GM04504 (cell line): ENCODE measurements around the gene ZNF324.
A peak's percentile ranks its signal among the peaks of the same experiment; 100 is the strongest.
"Not testable (repeated sequence)": the region's sequence is repeated elsewhere in the genome, so short reads cannot be mapped to it uniquely, and the experiment has no call there.

Source experiments
- DNase-seq: peaks from one replicate; pipeline ENCODE4 v3.0.0-alpha.2; 2012; ENCODE audit warnings: low read depth

The ZNF324 gene

DNA sequence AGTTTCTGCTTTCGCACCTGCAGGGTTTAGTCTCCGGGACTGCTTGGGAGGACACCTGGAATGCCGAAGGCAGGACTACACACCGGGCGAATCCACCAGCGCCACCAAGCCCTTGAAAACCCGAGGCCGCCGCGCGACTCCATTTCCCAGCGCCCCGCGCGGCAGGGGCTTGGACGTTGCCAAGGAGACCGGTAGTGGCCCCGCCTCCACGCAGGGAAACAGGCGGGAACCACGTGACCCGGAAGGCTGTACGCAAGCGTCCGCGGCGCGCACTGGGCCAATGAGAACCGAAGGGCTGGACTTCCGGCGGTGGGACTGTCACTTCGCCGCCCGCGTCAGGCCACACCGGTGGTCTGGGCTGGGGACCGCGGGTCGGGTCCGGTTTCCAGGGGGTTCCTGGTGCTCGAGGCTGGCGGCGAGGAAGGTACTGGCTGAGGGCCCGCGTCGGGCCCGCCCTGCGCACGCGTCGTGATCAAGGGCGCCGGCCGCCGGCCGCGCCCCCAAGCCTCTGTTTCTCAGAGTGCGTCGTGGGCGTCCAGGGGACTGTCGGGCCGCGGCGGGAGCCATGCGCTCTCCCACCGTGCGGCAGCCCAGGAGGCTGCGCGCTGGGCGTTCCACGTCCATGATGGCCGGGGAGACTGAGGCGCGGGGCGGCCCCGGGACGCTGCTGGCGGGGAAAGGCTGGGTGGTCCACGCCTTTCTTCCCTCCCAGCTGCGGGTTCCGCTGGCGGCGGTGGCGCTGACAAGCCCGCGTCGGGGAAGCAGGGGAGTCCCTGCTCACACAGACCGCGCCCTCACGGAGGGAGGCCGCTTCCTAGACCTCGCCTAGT, at the start of gene ZNF324:
ZNF324 (plus strand) TSS at position 321 of the 830 bp plus-strand sequence. CDS start 2,106 bp downstream, outside the sequence.
- DNase-seq: peak; percentile 86

DNA sequence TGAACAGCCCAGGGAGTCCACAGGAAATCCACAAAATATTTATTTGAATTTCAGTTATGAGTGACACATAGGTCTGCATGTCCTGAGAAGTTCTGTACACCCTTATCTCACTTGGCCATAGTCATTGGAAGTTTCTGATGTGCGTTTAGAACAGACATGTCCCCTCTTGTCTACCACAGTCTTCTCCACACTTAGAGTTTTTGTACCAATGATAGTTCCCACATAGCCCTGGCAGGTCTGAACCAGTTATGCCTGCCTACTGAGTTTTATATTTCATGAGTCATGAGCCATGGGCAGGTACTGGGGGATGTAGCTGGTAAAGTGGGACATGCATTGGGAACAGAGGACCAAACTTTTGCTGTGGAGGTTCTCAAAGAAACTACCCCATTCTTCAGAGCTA, 38.3 kb upstream of the ZNF324 start:
- no peak for DNase-seq

DNA sequence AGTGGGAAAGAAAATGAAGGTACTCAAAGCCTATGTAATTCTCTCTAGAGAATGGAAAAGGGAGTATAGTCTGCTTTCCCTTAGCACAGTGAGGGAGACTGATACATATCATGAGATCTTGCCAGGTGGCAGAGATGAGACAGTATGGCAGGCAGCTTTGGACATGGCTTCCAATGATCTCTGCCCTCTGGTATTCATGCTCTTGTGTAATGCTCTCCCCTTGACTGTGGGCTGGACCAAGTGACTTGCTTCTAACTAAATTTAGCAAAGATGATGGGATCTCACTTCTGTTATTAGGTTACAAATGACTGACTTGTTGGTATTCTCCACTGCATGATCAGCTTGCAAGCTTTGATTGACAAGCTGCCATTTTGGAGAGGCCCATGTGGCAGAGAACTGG, 37.1 kb upstream of the ZNF324 start:
- DNase-seq: no peak

DNA sequence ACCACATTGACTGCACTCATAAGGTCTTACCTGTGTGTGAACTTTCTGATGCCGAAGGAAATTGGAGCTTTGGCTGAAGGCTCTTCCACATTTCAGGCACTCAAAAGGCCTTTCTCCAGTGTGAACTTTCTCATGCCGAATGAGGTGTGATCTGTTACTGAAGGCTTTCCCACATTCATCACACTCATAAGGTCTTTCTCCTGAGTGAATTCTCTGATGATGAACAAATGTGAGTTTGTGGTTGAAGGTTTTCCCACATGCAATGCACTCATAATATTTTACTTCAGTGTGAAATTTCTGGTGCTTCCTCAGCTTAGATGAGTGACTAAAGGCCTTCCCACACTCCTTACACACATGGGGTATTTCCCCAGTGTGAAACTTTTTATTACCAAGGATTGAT, 32.7 kb upstream of the ZNF324 start:
- DNase-seq: no peak

DNA sequence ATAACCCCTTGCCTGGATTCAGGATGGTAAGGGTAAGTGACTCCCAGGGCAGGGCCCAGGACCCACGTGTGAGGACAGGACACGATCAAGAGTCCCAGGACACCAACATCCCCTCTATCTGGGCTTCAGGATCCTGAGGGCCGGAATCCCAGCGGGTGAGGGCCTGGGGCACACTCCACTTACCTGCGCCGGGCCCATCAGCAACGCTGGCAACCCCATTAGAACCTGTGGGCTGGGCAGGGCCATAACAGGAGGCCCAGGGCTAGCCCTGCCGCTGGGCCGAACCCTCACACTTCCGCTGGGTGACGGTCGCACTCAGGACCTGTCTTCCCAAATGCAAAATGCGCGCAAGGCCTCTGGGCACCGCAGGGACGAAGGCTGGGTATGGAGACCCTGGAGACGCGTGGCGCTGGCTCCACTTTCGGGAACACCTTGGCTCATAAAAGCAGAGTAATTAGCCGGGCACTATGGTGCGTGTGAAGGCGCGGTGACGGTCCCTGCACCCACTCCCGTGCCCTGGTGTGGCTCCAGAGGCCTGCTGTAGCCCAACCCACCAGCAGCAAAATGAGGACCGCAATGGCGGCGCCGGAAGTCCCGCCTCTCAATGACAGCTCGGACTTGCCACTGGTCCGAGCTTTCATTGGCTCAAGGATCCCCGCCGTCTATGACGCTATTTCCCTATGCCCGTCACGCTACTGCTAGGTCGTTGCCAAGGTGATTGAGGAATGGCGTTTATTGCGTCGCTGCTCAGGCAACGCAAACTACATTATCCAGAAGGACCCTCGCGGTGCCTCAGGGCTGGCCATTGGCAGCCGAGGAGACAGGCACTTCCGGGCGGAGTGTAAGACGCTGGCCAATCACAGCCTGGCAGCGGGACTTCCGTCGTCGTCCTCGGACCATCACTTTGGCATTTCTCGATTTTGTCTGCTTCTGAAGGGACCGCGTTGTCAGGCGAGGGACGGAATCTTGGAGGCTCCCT, 27.0 kb upstream of the ZNF324 start, which contains the start of gene ZNF132:
ZNF132 (minus strand) TSS at position 578 of the 979 bp plus-strand sequence; CDS start at position 246, 332 bp downstream.
- peak; percentile 100 for DNase-seq

- no peak for DNase-seq
Observed at GRCh38 chr19:58440556-58440955, 26.3 kb upstream of the ZNF324 start.

DNA sequence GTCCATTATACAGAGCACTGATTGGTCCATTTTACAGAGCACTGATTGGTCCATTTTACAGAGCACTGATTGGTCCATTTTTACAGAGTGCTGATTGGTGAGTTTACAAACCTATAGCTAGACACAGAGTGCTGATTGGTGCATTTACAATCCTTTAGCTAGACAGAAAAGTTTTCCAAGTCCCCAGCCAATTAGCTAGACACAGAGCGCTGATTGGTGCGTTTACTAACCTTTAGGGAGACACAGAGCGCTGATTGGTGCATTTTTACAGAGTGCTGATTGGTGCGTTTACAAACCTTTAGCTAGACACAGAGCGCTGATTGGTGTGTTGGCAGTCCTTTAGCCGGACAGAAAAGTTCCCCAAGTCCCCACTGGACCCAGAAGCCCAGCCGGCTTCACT, 23.9 kb upstream of the ZNF324 start:
- not testable (repeated sequence) for DNase-seq

DNA sequence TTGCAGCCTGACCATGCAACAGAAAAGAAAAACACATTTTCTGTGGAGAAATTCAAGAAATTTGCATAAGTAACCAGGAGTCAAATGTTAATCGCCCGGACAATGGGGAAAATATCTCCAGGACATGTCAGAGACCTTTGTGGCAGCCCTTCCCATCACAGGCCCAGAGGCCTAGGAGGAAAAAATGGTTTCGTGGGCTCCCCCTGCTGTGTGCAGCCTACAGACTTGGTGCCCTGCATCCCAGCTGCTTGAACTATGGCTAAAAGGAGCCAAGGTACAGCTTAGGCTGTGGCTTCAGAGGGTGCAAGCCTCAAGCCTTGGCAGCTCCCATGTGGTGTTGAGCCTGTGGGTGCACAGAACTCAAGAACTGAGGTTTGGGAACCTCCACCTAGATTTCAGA, 18.0 kb upstream of the ZNF324 start:
- not testable (repeated sequence) for DNase-seq

DNA sequence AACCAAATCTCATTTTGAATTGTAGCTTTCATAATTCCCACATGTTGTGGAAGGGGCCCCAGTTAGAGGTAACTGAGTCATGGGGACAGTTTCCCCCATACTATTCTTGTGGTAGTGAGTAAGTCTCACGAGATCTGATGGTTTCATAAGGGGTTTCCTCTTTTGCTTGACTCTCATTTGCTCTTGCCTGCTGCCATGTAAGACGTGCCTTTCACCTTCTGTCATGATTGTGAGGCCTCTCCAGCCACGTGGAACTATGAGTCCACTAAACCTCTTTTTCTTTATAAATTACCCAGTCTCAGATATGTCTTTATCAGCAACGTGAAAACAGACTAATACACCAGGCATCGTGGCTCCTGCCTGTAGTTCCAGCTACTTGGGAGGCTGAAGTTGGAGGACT, 16.9 kb upstream of the ZNF324 start:
- not testable (repeated sequence) for DNase-seq

DNA sequence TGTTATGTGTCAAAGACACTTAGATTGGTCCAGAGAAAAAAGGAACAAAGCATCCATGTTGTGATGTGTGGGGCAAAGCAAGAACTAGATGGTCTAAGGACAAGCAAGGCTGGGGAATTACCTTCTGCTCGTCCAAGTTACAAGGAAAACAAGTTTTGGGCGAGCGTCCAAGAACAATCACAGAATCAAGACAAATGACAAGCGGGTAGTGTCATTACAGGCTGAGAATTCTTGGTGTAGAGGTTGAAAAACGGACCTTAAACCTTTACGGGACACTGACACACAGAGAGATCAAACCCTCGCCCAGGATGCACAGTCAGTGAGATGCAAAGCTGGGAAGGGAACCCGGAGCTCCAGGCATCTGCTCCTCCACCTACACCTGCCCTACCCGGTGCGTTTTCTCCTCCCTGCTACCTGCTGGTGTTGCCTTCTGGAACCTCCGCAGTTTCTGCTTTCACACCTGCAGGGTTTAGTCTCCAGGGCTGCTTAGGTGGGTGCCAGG, 16.0 kb upstream of the ZNF324 start:
- DNase-seq: no peak

DNA sequence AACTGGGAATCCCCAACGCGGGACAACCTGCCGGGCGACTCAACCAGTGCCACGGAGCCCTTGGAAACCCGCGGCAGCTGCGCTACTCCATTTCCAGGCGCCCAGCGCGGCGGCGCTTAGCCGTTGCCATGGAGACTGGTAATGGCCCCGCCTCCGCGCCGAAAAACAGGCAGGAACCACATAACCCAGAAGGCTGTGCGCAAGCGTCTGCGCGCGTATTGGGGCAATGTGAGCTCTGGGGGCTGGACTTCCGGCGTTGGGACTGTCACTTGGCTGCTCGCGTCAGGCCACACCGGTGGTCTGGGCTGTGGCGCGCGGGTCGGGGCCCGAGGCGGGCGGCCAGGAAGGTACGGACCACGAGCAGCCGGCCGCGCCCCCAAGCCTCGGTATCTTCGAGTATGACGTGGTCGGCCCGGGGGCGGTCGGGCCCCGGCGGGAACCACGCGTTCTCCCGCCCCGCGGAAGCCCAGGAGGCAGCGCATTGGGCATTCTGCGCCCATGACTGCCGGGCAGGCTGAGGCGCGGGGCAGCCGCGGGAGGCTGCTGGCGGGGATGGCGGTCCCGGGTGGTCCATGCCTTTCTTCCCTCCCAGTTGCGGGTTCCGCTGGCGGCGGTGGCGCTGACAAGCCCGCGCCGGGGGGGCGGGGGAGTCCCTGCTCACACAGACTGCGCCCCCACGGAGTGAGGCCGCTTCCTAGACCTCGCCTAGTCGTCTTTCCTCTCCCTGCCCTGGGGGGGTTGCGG, 15.3 kb upstream of the ZNF324 start, which contains the start of gene ZNF324B:
ZNF324B (plus strand) TSS at position 265 of the 744 bp plus-strand sequence. CDS start 2,080 bp downstream, outside the sequence.
- DNase-seq: peak; percentile 88

- no peak for DNase-seq
Observed at GRCh38 chr19:58453743-58454142, 13.1 kb upstream of the ZNF324 start.

GRCh38 chr19:58455306-58455705, 11.6 kb upstream of the ZNF324 start:
- no peak for DNase-seq

- DNase-seq: no peak
Observed at GRCh38 chr19:58456111-58456510, 10.8 kb upstream of the ZNF324 start.

- no peak for DNase-seq
Observed at GRCh38 chr19:58460039-58460438, 6.8 kb upstream of the ZNF324 start.

GRCh38 chr19:58466089-58466759, 656 bp upstream of the ZNF324 start:
- no peak for DNase-seq

DNA sequence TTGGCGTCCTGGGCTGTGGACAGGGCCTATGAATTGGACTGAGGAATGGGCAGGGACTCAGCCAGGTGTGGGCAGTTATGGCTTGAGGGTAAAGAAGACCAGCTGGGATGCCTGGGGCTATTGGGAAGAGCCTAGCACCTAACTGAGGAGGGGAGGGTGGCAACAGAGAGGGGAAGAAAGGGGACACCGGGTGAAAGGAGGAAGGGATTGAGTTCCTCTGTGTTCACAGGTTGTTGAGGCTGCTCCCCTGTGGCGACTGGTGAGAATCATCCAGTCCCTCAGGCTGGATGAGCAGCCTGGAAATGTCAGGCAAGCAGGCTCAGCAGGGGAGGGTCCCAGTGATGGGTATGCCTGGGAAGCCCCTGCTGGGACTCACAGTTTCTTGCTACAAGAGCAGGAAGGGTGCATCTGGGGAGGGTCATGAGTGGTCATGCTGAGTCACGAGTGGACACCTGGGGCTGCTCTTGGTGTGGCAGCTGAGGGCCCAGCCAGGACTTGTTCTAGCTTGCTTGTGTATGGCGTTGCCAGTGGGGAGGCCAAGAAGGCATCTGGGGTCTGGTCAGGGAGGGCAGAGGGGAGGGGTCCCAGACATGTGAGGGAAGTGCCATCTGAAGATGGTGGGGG, 1.4 kb downstream of the ZNF324 start:
- DNase-seq: no peak

DNA sequence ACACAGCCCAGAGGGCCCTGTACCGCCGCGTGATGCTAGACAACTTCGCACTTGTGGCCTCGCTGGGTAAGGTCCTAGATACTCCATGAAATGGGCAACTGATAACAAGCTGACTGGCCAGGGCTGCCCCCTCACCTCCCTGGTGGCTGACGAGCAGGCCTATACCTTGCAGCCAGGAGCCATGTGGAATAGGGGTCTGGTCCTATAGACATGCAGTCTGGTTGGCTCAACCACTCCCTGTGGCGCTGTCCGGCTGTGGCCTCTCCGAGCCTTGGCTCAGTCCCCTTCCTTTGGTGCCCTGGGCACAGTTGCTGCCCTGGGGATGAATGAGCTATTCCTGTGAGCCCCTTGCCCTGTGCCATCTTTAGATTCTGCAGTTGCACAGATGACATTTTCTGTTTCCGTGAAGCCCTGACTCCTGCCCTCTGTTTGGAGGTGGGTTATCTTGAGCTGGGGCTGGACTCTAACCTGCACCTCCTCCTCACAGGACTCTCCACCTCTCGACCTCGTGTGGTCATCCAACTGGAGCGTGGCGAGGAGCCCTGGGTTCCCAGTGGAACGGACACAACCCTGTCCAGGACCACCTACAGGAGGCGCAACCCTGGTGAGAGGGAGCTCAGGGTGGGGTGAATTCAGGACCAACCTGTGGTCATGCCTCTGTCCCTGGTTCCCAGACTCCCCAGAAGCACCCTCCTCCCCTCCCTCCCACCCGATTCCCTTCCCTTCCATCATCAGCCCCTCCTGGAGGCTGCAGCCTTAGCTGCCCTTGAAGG, 2.5 kb downstream of the ZNF324 start:
- DNase-seq: no peak

DNA sequence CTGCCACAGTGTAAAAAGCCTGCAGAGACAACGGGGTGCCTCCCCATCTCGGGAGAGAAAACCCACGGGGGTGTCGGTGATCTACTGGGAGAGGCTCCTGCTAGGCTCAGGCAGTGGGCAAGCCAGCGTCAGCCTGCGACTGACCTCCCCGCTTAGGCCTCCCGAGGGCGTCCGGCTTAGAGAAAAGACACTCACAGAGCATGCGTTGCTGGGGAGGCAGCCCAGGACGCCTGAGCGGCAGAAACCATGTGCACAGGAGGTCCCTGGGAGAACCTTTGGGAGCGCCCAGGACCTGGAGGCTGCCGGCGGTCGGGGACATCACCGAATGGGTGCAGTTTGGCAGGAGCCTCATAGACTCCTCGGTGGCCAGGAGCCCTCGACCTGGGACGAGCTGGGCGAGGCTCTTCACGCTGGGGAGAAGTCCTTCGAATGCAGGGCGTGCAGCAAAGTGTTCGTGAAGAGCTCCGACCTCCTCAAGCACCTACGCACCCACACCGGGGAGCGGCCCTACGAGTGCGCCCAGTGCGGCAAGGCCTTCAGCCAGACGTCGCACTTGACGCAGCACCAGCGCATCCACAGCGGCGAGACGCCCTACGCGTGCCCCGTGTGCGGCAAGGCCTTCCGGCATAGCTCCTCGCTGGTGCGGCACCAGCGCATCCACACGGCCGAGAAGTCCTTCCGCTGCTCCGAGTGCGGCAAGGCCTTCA, 4.1 kb downstream of the ZNF324 start:
- DNase-seq: not testable (repeated sequence)
